OCI-M2 (cell line): ENCODE results near the gene EEF2.

Experiments used
- DNase-seq: peaks from one replicate; lab custom pipeline; 2025; ENCODE audit not compliant: unreplicated experiment; lab: John Stamatoyannopoulos, UW

The EEF2 gene

GRCh38 chr19:3986260-3987041 lies 1.2 kb upstream of the EEF2 start:
- no peak for DNase-seq

GRCh38 chr19:3985643-3986259 lies 488 bp upstream of the EEF2 start:
- no peak for DNase-seq

- no peak for DNase-seq
These were observed 717 bp downstream of the EEF2 start for GRCh38 chr19:3984584-3984907.

- DNase-seq: no peak
These were observed 1.2 kb downstream of the EEF2 start for GRCh38 chr19:3983936-3984583.

GRCh38 chr19:3983542-3983914 lies 1.7 kb downstream of the EEF2 start:
- no peak for DNase-seq

GRCh38 chr19:3982701-3983541 lies 2.3 kb downstream of the EEF2 start:
- DNase-seq: no peak

- DNase-seq: no peak
These were observed 3.3 kb downstream of the EEF2 start for GRCh38 chr19:3981736-3982681.

GRCh38 chr19:3981373-3981735 lies 3.9 kb downstream of the EEF2 start:
- no peak for DNase-seq

GRCh38 chr19:3980353-3981251 lies 4.7 kb downstream of the EEF2 start:
- no peak for DNase-seq

GRCh38 chr19:3979674-3980352 lies 5.5 kb downstream of the EEF2 start:
- DNase-seq: no peak

GRCh38 chr19:3979289-3979673 lies 6.0 kb downstream of the EEF2 start:
- DNase-seq: no peak

GRCh38 chr19:3978145-3978544 lies 7.1 kb downstream of the EEF2 start:
- no peak for DNase-seq

- no peak for DNase-seq
These were observed 7.8 kb downstream of the EEF2 start for GRCh38 chr19:3977242-3978143.

- DNase-seq: no peak
These were observed 8.6 kb downstream of the EEF2 start for GRCh38 chr19:3976495-3977241.

GRCh38 chr19:3975637-3976087 lies 9.6 kb downstream of the EEF2 start:
- no peak for DNase-seq

- no peak for DNase-seq
These were observed 10.1 kb downstream of the EEF2 start for GRCh38 chr19:3975144-3975543.
